K562 (cell line): ENCODE measurements around the gene EYA2. TPM values are rescaled to one million over a fixed set of nuclear protein-coding genes. Genes with fewer than 3 reads are reported as not detected.
A peak's percentile ranks its signal among the peaks of the same experiment; 100 is the strongest.

Source experiments
- ATAC-seq: fragments of 200-7000 bp; cut with Tn5 transposase; 3 replicates; pipeline ENCODE4 v1.9.1; 2020; ENCODE audit warnings: moderate library complexity
- BruUV-seq: library from RNA; stranded (reverse); fragments of 400-500 nt; replicated peaks from 2 replicates; lab custom pipeline; 2021; lab: Mats Ljungman, UMichigan
- CTCF ChIA-PET: fragments of 300-600 bp; formaldehyde crosslinking; extraction: SDS; loops from one replicate; lab custom pipeline; 2021; ENCODE audit warnings: low intra/inter-chr PET ratio; lab: Yijun Ruan, JAX
- POLR2A ChIA-PET: fragments of 300-600, 350-650 bp; sonication (Branson Sonifier 250); formaldehyde crosslinking; extraction: SDS; loops from one replicate; lab custom pipeline; 2021; ENCODE audit warnings: antibody characterized with exemption, inconsistent platforms; lab: Yijun Ruan, JAX
- DNase-seq, 4 experiments: peaks; one replicate each; pipeline versions ENCODE4 v3.0.0 to v3.0.0-alpha.2; 2011 to 2018; ENCODE audit warnings: low spot score in 3 of 4, mixed read lengths in 3 of 4; ENCODE audit errors: extremely low read depth in 1 of 4
- FAIRE-seq: peaks from 2 replicates; lab custom pipeline; 2011; peaks lifted over from hg19 to GRCh38; lab: Jason Lieb, UNC
- H2AFZ ChIP-seq: 2 replicates; pipeline ENCODE4 v1.6.0; 2011; ENCODE audit warnings: low read depth, low read length, control low read depth, inconsistent platforms
- H3K27ac ChIP-seq: fragments of 200-600 bp; 3 replicates; pipeline ENCODE4 v1.8.0; 2011; ENCODE audit warnings: low read depth, mild to moderate bottlenecking, control low read depth, inconsistent platforms, low read length, moderate library complexity, mixed read lengths; ENCODE audit errors: extremely low read depth
- H3K27me3 ChIP-seq, 2 experiments: fragments of 300-600 bp in 1 of 2; 2 replicates in 1 of 2; 3 replicates in 1 of 2; pipeline versions ENCODE4 v1.6.0 to v1.8.0; 2011; ENCODE audit warnings: inconsistent platforms in 2 of 2, low read length in 2 of 2, mild to moderate bottlenecking in 1 of 2, mixed read lengths in 1 of 2, moderate library complexity in 1 of 2; ENCODE audit not compliant: control insufficient read depth in 2 of 2, insufficient read depth in 2 of 2
- H3K36me3 ChIP-seq: fragments of 300-600 bp; 3 replicates; pipeline ENCODE4 v1.8.0; 2011; ENCODE audit warnings: mild to moderate bottlenecking, low read length, inconsistent platforms; ENCODE audit not compliant: control insufficient read depth, insufficient read depth
- H3K4me1 ChIP-seq, 2 experiments: fragments of 200-600 bp in 1 of 2; replicated peaks in 1 of 2; 2 replicates in 1 of 2; 3 replicates in 1 of 2; pipeline versions ENCODE4 v1.5.1 to v1.8.0; 2011; ENCODE audit warnings: inconsistent platforms in 2 of 2, low read length in 2 of 2, mild to moderate bottlenecking in 1 of 2, mixed read lengths in 1 of 2, moderate library complexity in 1 of 2; ENCODE audit not compliant: control insufficient read depth in 2 of 2, insufficient read depth in 2 of 2
- H3K4me2 ChIP-seq: 2 replicates; pipeline ENCODE4 v1.6.1; 2011; ENCODE audit warnings: low read length, control low read depth, inconsistent platforms, mixed read lengths; ENCODE audit not compliant: insufficient read depth
- H3K4me3 ChIP-seq: fragments of 200-600 bp; sonication (generic), shearing (Covaris generic); 2 replicates; pipeline ENCODE4 v1.5.1; 2016; ENCODE audit warnings: control low read depth, inconsistent platforms
- H3K79me2 ChIP-seq: fragments of 200-600 bp; 3 replicates; pipeline ENCODE4 v1.8.0; 2011; ENCODE audit warnings: low read length, inconsistent platforms; ENCODE audit not compliant: control insufficient read depth, insufficient read depth
- H3K9ac ChIP-seq, 2 experiments: 2 replicates each; pipeline versions ENCODE4 v1.6.0 to v1.6.1; 2011; ENCODE audit warnings: low read depth in 2 of 2, low read length in 2 of 2, control low read depth in 1 of 2, inconsistent platforms in 1 of 2, mild to moderate bottlenecking in 1 of 2, mixed read lengths in 1 of 2; ENCODE audit not compliant: insufficient read depth in 1 of 2
- H3K9me1 ChIP-seq: one replicate; pipeline ENCODE4 v1.6.0; 2011; ENCODE audit warnings: inconsistent platforms, mild to moderate bottlenecking, low read length, moderate library complexity; ENCODE audit not compliant: control insufficient read depth, insufficient read depth
- H3K9me3 ChIP-seq: replicated peaks from 2 replicates; pipeline ENCODE4 v1.5.1; 2011; ENCODE audit warnings: low read depth, low read length, inconsistent platforms; ENCODE audit not compliant: control insufficient read depth, insufficient read depth
- H4K20me1 ChIP-seq: replicated peaks from 2 replicates; pipeline ENCODE4 v1.6.1; 2011; ENCODE audit warnings: low read length, inconsistent platforms, mixed read lengths; ENCODE audit not compliant: control insufficient read depth, insufficient read depth
- ZNF24 ChIP-seq: fragments of 450-650 bp; IDR thresholded peaks from 2 replicates; pipeline ENCODE4 v1.6.1; 2016
- WGBS: fragments of 100-300 bp; shearing (Covaris generic); methylation state at CpG from one replicate; pipeline ENCODE4 v1.1.6; 2016; ENCODE audit warnings: low coverage, mixed read lengths; ENCODE audit not compliant: insufficient coverage; ENCODE audit errors: missing lambda C conversion rate; 5-methylcytosine and 5-hydroxymethylcytosine counted together
- in situ Hi-C: fragments of 300-500 bp; cut with MboI; formaldehyde crosslinking; loops from 4 replicates; pipeline ENCODE4 v1.15.0; 2018; ENCODE audit warnings: inconsistent platforms, mixed read lengths
- intact Hi-C: fragments of 100-400 bp; cut with micrococcal nuclease; formaldehyde crosslinking; loops from 2 replicates; pipeline ENCODE4 v1.14.2; 2022
- polyA plus RNA-seq, 8 experiments: library from polyadenylated mRNA; depleted of rRNA in 4 of 8; stranded (reverse) in 5 of 8; unstranded in 3 of 8; fragments of >200 nt; fragmentation: Nextera tagmentation in 2 of 8; fragmentation: Illumina TruSeq in 1 of 8; extraction: Ambion mirVana in 2 of 8; extraction: Trizol in 1 of 8; gene quantifications; 2 replicates each; pipeline versions ENCODE4 v1.2.1 to v1.2.3, GENCODE V29; 2011 to 2014; ENCODE audit warnings: inconsistent platforms in 1 of 8, missing spikeins in 1 of 8
- total RNA-seq, 7 experiments: library from RNA; depleted of rRNA in 6 of 7; stranded (reverse); fragments of >200 nt in 6 of 7; fragmentation: Illumina TruSeq in 2 of 7; extraction: Trizol in 2 of 7; gene quantifications; 2 replicates each; pipeline versions ENCODE4 v1.2.1 to v1.2.3, GENCODE V29; 2011 to 2021; ENCODE audit warnings: low replicate concordance in 1 of 7
- TF ChIP-seq, protein P1 (sequence below), 3 experiments: fragments of 200-800 bp in 1 of 3; fragments of 250-450 bp in 1 of 3; fragments of 450-650 bp in 1 of 3; sonication (Bioruptor Pico) in 1 of 3; sonication (Bioruptor generic) in 1 of 3; formaldehyde crosslinking in 1 of 3; IDR thresholded peaks; 2 replicates each; pipeline versions ENCODE4 v1.6.1 to v1.8.0; 2016 to 2022; ENCODE audit warnings: mild to moderate bottlenecking in 2 of 3, missing genetic modification characterization in 2 of 3, missing compliant biosample characterization in 1 of 3, moderate library complexity in 1 of 3

EYA2 gene
- total and polyA plus RNA-seq, 9 of the 15 experiments (the other 6 are each of a cell fraction or from before 2014, with no cell fraction given): 0.03 TPM; not detected in 8

DNA sequence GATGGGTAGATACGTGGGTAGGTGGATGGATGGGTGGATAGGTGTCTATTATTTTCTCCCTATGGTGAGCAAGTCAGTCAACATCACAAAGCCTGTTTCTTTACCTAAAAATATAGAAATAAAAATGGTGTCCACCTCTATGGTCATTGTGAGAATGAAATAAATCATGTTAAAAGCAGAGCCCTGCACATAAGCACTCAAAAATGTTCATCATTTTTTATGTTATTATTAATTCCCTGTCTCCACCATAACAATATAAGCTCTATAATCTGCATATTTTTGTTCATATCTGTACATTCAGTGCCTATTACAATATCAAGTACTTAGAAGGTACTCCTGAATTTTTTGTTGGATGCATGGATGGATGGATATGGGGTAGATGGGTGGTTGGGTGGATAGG lies 284.2 kb downstream of the EYA2 start:
- no TSS peak for BruUV-seq
- ChIA-PET POLR2A (no interaction called here), CTCF (no interaction called here)
- Histone ChIP-seq H3K9ac (no peak overlapping the region), H2AFZ (no peak overlapping the region), H3K9me1 (no peaks in the 10 kb centered on the region), H3K27me3 (peaks cover 14 to 27% of the 10 kb centered on the region in 2 experiments), H3K4me2 (no peak overlapping the region), H3K4me1 (peaks cover 2 to 5% of the 10 kb centered on the region in 2 experiments; a peak in 3 of 5 replicates), H4K20me1 (no peaks in the 10 kb centered on the region), H3K79me2 (no peaks in the 10 kb centered on the region), H3K4me3 (no peak overlapping the region), H3K27ac (no peak overlapping the region), H3K9me3 (peaks cover 4% of the 10 kb centered on the region), H3K36me3 (no peaks in the 10 kb centered on the region)
- in situ Hi-C loops: no loop called here
- FAIRE-seq (no peak), ATAC-seq (no peak), DNase-seq (no peak)
- no CpG with 5 or more reads among the region's 1 CpG for WGBS
- TF ChIP-seq ZNF24: no peak
- TF ChIP-seq, protein P1, sequence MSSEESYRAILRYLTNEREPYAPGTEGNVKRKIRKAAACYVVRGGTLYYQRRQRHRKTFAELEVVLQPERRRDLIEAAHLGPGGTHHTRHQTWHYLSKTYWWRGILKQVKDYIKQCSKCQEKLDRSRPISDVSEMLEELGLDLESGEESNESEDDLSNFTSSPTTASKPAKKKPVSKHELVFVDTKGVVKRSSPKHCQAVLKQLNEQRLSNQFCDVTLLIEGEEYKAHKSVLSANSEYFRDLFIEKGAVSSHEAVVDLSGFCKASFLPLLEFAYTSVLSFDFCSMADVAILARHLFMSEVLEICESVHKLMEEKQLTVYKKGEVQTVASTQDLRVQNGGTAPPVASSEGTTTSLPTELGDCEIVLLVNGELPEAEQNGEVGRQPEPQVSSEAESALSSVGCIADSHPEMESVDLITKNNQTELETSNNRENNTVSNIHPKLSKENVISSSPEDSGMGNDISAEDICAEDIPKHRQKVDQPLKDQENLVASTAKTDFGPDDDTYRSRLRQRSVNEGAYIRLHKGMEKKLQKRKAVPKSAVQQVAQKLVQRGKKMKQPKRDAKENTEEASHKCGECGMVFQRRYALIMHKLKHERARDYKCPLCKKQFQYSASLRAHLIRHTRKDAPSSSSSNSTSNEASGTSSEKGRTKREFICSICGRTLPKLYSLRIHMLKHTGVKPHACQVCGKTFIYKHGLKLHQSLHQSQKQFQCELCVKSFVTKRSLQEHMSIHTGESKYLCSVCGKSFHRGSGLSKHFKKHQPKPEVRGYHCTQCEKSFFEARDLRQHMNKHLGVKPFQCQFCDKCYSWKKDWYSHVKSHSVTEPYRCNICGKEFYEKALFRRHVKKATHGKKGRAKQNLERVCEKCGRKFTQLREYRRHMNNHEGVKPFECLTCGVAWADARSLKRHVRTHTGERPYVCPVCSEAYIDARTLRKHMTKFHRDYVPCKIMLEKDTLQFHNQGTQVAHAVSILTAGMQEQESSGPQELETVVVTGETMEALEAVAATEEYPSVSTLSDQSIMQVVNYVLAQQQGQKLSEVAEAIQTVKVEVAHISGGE (CRISPR knock-in tag; IDR thresholded peaks at IDR 0.05): peak in 1 of 3 experiments; percentile 69; a peak in 1 of 6 replicates
- intact Hi-C loops: no loop called here
